NT2/D1 (cell line): Measurements from ENCODE around the gene PRAC2.

Experiments
- YY1 ChIP-seq: IDR thresholded peaks from 2 replicates; pipeline ENCODE4 v1.6.1; 2011; ENCODE audit not compliant: insufficient read length, insufficient read depth
- ZNF274 ChIP-seq: IDR thresholded peaks from 2 replicates; pipeline ENCODE4 v1.6.1; 2011; ENCODE audit warnings: mild to moderate bottlenecking, low read depth, low read length

DNA sequence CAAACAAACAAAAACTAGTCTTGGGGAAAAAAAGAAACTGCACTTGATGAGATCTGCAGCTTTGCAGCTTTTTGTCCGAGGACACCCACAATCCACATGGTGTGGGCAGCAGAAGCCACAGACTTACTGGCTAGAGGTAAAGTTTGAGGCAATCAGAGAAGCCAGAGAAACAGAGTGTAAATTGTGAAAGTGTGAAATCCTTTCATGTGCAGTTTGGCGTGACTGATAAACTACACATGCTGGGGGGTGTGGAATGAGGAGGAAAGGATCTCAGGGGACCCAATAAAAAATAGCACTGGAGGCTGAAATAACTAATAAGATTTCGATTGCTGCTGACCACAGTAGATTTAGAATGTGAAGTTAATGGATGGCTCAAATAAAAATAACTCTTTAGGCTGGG is 48.0 kb downstream of the PRAC2 start:
- TF ChIP-seq ZNF274 (no peak), YY1 (no peak)
